SHP77 treated with DMSO at 0.1 percent for 48 hours (cell line): ENCODE data around the gene WNT3.
"Not testable (repeated sequence)": the region's sequence is repeated elsewhere in the genome, so short reads cannot be mapped to it uniquely, and the experiment has no call there.

ENCODE experiments used
- DNase-seq: peaks from one replicate; lab custom pipeline; 2025; lab: John Stamatoyannopoulos, UW

The WNT3 gene

GRCh38 chr17:46818316-46818928 lies at the start of gene WNT3:
Gene WNT3 (minus strand): TSS chr17:46818692. CDS start chr17:46818597, 95 bp downstream.
- DNase-seq: no peak

- no peak for DNase-seq
Measured at GRCh38 chr17:46866747-46867146, 48.3 kb upstream of the WNT3 start.

- no peak for DNase-seq
Measured at GRCh38 chr17:46866325-46866724, 47.8 kb upstream of the WNT3 start.

GRCh38 chr17:46865100-46865499 lies 46.6 kb upstream of the WNT3 start:
- DNase-seq: no peak

GRCh38 chr17:46863383-46864121 lies 45.1 kb upstream of the WNT3 start:
- DNase-seq: no peak

GRCh38 chr17:46862949-46863348 lies 44.5 kb upstream of the WNT3 start:
- DNase-seq: no peak

- DNase-seq: no peak
Measured at GRCh38 chr17:46859996-46860395, 41.5 kb upstream of the WNT3 start.

GRCh38 chr17:46857600-46857999 lies 39.1 kb upstream of the WNT3 start:
- DNase-seq: no peak

GRCh38 chr17:46854948-46855347 lies 36.5 kb upstream of the WNT3 start:
- DNase-seq: no peak

GRCh38 chr17:46854515-46854914 lies 36.0 kb upstream of the WNT3 start:
- no peak for DNase-seq

- no peak for DNase-seq
Measured at GRCh38 chr17:46853896-46854444, 35.5 kb upstream of the WNT3 start.

GRCh38 chr17:46851029-46851741 lies 32.7 kb upstream of the WNT3 start, which contains the start of gene WNT9B:
Gene WNT9B (plus strand): TSS chr17:46851583. CDS start chr17:46851639, 56 bp downstream.
- DNase-seq: no peak

GRCh38 chr17:46850688-46851028 lies 32.2 kb upstream of the WNT3 start:
- no peak for DNase-seq

GRCh38 chr17:46848534-46848933 lies 30.0 kb upstream of the WNT3 start:
- no peak for DNase-seq

- no peak for DNase-seq
Measured at GRCh38 chr17:46847204-46848191, 29.0 kb upstream of the WNT3 start.

GRCh38 chr17:46842835-46843234 lies 24.3 kb upstream of the WNT3 start:
- no peak for DNase-seq

GRCh38 chr17:46841561-46842379 lies 23.3 kb upstream of the WNT3 start:
- no peak for DNase-seq

GRCh38 chr17:46840596-46840995 lies 22.1 kb upstream of the WNT3 start:
- DNase-seq: not testable (repeated sequence)

- DNase-seq: no peak
Measured at GRCh38 chr17:46839211-46839610, 20.7 kb upstream of the WNT3 start.

GRCh38 chr17:46837521-46837920 lies 19.0 kb upstream of the WNT3 start:
- no peak for DNase-seq

- DNase-seq: no peak
Measured at GRCh38 chr17:46836500-46836899, 18.0 kb upstream of the WNT3 start.
